Left lobe of liver (tissue), 2 donors: ENCODE data around the gene ZNF648. TPM values are rescaled to one million over a fixed set of nuclear protein-coding genes. Genes with fewer than 3 reads are reported as not detected.
"Not testable (repeated sequence)": the region's sequence is repeated elsewhere in the genome, so short reads cannot be mapped to it uniquely, and the experiment has no call there.

Source experiments
- ATAC-seq: fragments of 200-7000 bp; cut with Tn5 transposase; one replicate; pipeline ENCODE4 v1.9.1; 2020; ENCODE audit warnings: mild to moderate bottlenecking, moderate library complexity
- DNase-seq: peaks from one replicate; pipeline ENCODE4 v3.0.0-alpha.2; 2020; ENCODE audit warnings: low spot score
- total RNA-seq: library from RNA; stranded (reverse); gene quantifications from one replicate; pipeline ENCODE4 v1.2.1, GENCODE V29; 2021
- donor health status: DM: no; HTN: no; CAD: no; lungs with moderate emphysema.
- donor health status: DM: no; HTN: yes; CAD: no.

ZNF648 gene, protein sequence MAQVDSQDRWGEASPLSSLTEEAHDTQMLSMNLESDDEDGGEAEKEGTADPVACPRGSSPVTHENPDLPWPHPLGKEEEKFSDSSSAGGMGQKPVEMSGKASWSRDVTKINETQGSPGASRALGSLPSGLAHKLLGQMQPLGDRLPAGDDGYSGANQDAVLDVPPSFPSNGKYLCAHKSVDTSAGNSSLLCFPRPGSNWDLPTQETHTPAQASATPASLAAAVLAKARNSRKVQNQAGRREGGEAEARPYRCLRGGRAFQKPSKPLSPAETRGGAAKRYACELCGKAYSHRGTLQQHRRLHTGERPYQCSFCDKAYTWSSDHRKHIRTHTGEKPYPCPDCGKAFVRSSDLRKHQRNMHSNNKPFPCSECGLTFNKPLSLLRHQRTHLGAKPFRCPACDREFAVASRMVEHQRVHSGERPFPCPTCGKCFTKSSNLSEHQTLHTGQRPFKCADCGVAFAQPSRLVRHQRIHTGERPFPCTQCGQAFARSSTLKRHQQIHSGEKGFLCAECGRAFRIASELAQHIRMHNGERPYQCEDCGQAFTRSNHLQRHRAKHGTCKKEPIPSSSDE
- 0.81 TPM for total RNA-seq

GRCh38 chr1:182061594-182061993 lies at the start of gene ZNF648:
Gene ZNF648 (minus strand): TSS chr1:182061712. CDS start chr1:182058010, 3,702 bp downstream.
- DNase-seq (no peak), ATAC-seq (no peak)

DNA sequence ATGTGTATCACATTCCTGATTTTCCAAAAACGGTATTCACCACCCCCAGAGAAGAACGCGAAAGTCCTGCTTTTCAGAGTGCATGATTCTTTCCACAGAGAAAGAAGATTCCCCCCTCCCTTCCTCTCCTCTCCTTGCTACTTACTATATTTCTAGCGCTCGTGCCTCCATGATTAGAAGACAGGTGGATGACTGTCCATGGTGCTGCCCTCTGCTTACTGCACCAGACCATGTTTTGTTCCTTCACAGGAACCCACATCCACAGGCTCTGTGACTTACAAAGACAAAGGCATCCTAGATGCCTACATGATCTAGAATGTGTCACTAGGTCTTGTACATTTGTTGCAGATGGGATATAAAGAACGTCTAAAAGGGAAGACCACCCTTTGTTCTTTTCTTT lies 49.1 kb upstream of the ZNF648 start:
- DNase-seq = no peak
- ATAC-seq = no peak

GRCh38 chr1:182109771-182110170 lies 48.3 kb upstream of the ZNF648 start:
- ATAC-seq = no peak
- DNase-seq = no peak

- no peak for DNase-seq
- ATAC-seq = no peak
These were observed 45.7 kb upstream of the ZNF648 start for GRCh38 chr1:182107209-182107608.

DNA sequence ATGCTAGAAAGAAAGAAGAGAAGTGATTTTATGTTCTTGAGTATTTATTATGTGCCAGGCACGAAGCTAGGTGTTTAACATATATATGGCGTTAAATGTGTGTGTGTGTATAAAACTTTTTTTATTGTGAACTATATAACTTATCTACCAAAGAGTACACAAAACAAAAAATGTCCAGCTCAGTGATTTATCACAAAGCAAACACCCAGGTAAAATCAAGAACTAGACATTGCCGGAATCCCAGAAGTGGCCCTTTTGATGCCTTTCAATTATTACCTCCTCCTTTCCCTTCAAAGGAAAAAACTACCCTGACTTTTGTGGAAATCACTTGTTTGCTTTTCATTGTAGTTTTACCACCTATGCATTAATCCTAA lies 40.5 kb upstream of the ZNF648 start:
- no peak for ATAC-seq

DNA sequence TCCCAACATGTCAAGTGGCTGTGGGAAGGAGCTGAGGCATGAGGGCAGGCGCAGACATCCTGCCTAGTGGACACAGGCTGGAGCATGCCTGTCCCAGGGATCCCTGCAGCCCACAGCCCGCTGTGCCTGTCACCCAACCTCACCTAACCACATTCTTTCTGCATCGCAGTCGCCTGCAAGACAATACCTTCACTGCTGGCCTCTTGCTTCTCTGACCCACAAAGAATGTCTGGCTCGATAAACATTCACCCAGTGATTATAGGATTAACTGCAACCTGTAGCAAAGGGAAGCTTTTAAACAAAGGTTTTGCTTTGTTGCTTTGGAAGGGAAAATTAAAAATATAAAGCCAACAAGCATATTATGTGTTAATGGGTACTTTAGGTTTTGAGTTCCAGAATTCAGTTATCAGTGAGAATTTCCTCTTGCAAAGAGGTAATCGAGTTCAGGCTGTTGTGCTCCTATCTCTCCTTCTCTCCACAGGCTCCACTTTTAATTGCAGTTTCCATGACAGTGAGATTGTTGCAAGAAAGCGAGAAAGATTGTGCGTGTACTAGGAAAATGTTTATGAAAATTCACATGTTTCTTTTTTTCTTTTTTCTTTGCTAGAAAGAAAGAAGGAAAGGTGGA lies 40.0 kb upstream of the ZNF648 start:
- ATAC-seq (no peak), DNase-seq (no peak)

More for the DNA sequence above, 40.5 kb upstream of the ZNF648 start:
- DNase-seq = no peak

- ATAC-seq (no peak), DNase-seq (no peak)
These were observed 36.8 kb upstream of the ZNF648 start for GRCh38 chr1:182098301-182098700.

DNA sequence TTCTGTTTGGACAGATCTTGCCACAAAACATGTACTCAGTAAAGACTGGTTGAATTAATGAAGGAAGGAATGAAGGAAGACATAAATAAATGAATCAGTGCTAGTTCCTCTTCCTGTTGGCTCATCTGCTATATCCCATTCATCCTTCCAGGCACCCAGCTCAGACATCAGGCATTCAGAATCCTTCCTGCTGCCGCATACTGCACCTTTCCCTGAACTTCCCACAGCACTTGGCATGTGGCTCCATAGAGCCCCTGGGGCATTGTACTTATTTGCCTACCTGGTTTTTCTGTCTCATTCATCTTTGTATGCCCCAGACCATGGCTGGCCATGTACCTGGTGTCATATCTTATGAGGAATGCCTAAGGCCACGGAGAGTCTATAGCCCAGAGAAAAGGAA lies 34.4 kb upstream of the ZNF648 start:
- ATAC-seq (no peak), DNase-seq (no peak)

DNA sequence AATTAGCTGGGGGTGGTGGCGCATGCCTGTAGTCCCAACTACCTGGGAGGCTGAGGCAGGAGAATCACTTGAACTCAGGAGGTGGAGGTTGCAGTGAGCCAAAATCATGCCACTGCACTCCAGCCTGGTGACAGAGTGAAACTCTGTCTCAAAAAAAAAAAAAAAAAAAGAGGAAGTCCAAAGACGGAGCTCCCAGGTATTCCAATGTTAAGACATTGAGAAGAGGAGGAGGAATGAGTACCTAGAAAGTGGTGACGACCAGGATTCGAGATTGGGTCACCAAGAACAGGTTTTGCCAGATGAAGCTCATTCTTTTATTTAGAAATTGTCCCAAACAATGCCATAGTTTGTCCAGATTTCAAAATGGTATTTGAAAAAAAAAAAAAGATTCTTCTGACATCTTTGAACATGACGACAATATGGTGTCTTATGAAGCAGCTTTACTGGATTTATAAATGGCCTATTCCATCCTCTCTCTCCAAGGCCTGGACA lies 33.0 kb upstream of the ZNF648 start:
- not testable (repeated sequence) for DNase-seq, ATAC-seq

DNA sequence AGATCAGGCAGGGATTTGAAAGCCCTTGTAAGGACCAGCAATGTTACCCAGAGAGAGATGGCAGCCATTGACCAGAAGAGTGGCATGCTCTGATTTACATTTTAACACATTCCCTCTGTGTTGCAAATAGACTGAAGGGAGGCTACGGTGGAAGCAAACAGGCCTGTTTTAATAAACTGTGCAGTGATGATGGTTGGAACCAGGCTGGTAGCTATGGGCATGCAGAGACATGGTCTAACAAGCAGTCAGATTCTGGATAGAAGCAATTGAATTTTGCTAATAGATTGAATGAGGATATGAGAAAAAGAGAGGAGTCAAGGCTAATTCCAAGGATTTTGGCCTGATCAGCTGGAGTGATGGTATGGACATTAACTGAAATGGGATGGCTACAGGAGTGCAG lies 32.3 kb upstream of the ZNF648 start:
- DNase-seq = no peak
- ATAC-seq = no peak

DNA sequence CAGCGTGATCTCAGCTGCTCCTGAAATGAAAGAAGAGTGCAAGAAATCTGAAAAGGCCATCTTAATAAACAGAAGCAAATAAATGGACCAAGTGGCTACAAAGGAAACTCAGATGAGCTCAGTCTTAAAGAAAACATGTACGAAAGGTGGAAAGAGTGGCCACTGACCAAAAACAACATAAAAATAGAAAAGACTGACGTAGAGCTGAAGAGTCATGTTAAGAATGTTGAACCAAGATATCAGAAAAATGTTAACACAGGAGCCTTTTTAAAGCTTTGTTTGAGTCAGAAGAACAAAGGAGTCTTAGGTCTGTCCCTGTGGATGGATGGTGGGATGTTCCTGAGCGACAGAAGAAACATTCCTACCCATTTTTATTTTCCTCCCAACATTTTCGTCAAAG lies 30.8 kb upstream of the ZNF648 start:
- ATAC-seq (no peak), DNase-seq (no peak)

- no peak for ATAC-seq
These were observed 29.6 kb upstream of the ZNF648 start for GRCh38 chr1:182091083-182091482.

DNA sequence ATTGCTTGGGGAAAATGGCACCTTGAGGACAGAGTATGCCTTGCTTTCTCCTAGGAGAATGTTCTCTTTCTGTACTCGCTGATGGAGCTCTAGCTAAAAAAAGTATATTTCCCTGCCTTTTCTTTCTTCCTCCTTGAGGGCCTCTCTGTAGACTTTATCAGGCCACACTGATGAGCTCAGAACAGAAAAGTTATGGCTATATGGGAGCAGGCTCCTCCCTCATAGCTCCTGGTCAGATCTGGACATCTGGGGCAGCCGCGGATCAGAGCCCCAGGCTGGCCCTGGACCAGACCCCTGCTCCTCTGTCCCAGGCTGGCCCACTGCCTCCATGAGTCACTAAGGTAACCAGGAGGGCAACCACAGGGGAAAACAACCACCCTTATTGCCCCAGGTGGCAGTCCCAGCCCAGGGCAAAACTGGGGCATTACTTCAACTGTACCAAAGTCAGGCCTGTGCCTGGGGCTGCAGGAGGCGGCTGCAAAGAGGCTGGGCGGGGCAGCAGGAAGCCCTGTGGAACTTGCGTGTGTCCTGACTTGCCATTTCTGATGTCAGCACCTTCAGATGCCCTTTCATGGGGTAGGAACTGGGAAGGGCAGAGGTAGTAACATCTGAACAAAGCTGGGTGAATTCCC lies 26.3 kb upstream of the ZNF648 start:
- ATAC-seq (no peak), DNase-seq (no peak)

More at GRCh38 chr1:182091083-182091482, 29.6 kb upstream of the ZNF648 start:
- DNase-seq = no peak

GRCh38 chr1:182087304-182087703 lies 25.8 kb upstream of the ZNF648 start:
- DNase-seq = no peak

GRCh38 chr1:182086620-182087019 lies 25.1 kb upstream of the ZNF648 start:
- ATAC-seq (no peak), DNase-seq (no peak)

More at GRCh38 chr1:182087304-182087703, 25.8 kb upstream of the ZNF648 start:
- no peak for ATAC-seq

GRCh38 chr1:182086136-182086535 lies 24.6 kb upstream of the ZNF648 start:
- ATAC-seq (no peak), DNase-seq (no peak)

- DNase-seq (no peak), ATAC-seq (no peak)
These were observed 24.2 kb upstream of the ZNF648 start for GRCh38 chr1:182085726-182086125.

GRCh38 chr1:182084487-182085316 lies 23.2 kb upstream of the ZNF648 start:
- DNase-seq (peak; percentile 81), ATAC-seq (peak; percentile 96)

- no peak for DNase-seq
- ATAC-seq = peak; percentile 12
These were observed 22.5 kb upstream of the ZNF648 start for GRCh38 chr1:182083851-182084486.
